ENCODE data around the gene MATN1.

- TF ChIP-seq CTCF (IDR thresholded peaks at IDR 0.05): no peak
- TF ChIP-seq POLR2AphosphoS5 (IDR thresholded peaks at IDR 0.05): no peak
- no peak for TF ChIP-seq POLR2A (IDR thresholded peaks at IDR 0.05)
- TF ChIP-seq EP300 (IDR thresholded peaks at IDR 0.05): no peak
Observed at GRCh38 chr1:30725450-30726095, 2.2 kb upstream of the MATN1 start.

Data from suprapubic skin (tissue), 4 donors.